Stimulated activated CD4-positive, alpha-beta T cell treated with anti-CD3 and anti-CD28 coated beads, Interleukin-1b, Interleukin-23, amount 100 ng/mL, for 1 hour (primary cell): ENCODE data around the gene MAGEA10.
"Not testable (repeated sequence)": the region's sequence is repeated elsewhere in the genome, so short reads cannot be mapped to it uniquely, and the experiment has no call there.

Experiments used
- DNase-seq, 2 donors: peaks; one replicate each; pipeline ENCODE4 v3.0.0-alpha.2; 2020; ENCODE audit warnings: low read depth in 2 of 2

The MAGEA10 gene

DNA sequence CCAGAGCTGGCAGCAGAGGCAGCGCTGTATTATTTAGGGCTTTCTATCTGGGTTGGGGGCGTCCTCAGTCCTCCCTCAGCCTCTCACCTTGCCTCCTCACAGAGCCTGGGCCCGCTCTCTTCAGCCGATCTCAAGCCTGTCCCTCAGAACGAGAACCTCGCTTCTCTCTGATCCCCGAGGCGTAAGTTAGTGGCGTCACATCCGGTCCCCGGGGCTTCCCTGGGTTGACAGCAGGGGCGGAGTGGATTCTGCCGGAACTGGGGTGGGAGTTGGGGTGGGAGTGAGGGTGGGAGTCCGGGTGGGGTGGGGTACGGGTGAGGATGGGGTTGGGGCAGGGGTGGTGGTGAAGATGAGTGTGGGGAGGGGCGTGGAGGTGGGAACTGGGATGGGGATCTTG lies at the start of gene MAGEA10:
MAGEA10 (minus strand) TSS at position 190 of the 397 bp plus-strand sequence. CDS start 2,957 bp downstream, outside the sequence.
- no peak for DNase-seq

DNA sequence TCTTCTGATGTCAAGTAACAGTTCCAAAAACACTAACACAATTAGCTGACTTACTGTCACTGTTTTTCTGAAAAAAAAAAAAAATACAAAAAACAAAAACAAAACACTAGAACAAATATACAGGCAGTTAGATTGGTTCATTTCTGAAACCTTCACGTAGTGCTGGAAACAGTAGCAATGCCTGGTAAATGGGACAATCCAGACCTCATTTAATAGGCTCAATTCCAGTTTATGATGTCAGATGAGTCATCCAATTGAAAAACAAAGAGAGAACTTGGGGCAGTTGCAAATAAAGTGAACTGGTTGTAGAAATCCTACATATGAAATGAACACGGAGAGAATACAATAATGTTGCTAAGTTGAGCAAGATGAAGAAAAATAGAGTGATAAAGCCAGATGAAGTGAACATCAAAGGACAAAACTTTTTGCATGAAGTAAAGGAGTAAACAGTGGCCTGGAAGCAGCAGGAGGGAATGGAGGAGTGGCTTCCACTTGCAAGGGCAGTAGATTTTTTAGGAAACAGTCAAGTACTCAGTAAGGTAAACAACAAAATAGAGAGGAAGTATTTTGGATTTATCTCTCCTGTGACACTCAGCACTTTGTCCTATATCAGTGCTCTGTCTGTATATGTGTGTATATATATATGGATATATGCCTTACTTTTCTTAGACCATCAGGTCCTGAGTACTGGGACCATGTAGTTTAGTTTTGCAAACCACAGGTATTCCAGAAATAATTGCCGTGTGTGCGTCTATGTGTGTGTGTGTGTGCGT lies 39.3 kb upstream of the MAGEA10 start:
- no peak for DNase-seq

GRCh38 chrX:152177052-152177451 lies 38.7 kb upstream of the MAGEA10 start:
- DNase-seq = no peak

- DNase-seq = not testable (repeated sequence)
Measured at GRCh38 chrX:152175892-152176291, 37.5 kb upstream of the MAGEA10 start.

DNA sequence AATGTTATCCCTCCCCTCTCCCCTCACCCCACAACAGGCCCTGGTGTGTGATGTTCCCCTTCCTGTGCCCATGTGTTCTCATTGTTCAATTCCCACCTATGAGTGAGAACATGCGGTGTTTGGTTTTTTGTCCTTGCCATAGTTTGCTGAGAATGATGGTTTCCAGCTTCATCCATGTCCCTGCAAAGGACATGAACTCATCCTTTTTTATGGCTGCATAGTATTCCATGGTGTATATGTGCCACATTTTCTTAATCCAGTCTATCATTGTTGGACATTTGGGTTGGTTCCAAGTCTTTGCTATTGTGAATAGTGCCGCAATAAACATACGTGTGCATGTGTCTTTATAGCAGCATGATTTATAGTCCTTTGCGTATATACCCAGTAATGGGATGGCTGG lies 35.5 kb upstream of the MAGEA10 start:
- not testable (repeated sequence) for DNase-seq

DNA sequence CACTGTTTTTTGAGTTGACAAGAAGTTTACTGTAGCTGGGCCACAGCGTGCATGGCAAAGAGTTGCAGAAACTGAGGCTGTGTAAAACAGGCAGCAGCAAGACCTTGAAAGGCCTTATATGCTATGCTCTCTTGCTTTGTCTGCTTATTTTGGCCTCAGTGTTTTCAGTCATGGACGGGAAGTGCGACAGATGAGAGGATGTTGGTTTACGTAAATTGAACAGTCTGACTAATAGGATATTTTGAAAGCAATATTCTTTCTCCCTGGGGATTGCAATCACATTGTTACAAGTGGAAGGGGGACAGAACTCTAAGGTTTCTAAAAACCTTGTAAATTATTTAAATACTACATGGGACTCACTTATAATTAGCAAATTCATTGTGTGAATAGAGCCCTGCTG lies 32.2 kb upstream of the MAGEA10 start:
- no peak for DNase-seq

GRCh38 chrX:152165033-152165743 lies 26.8 kb upstream of the MAGEA10 start:
- no peak for DNase-seq

DNA sequence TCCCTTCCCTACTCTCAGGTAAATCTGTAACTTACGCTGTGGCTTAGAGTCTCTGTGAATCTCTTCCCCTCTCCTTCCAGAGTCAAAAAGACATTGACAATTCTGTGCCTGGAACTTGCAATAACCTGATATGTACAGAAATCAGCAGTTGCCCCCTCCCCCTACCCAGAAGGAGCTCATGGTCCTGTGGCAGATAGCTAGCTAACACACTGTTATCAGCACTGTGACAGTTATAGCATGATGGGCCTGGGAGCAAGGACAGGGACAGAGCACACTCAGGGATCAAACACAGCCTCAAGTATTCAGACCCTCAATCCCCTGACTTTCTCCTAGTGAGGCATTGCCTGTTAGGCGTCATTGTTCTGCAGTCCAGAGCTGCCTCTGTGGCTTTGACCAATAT lies 18.7 kb upstream of the MAGEA10 start:
- no peak for DNase-seq

GRCh38 chrX:152155766-152156310 lies 17.5 kb upstream of the MAGEA10 start:
- no peak for DNase-seq

DNA sequence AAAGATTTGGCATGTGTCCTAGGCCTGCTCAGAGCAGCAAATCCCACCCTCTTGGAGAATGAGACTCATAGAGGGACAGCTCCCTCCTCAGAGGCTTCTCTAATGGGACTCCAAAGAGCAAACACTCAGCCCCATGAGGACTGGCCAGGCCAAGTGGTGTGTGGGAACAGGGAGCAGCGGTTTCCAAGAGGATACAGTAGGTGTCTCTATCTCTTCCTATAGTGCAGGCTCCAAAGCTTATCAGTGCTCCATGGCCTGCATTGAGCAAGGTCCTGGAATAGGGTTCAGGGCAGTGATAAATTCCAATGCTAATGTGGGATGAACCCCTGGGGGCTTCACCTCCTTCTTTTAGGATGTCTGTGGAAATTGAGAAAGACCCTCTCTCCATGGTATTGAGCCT lies 15.7 kb upstream of the MAGEA10 start:
- DNase-seq = no peak

DNA sequence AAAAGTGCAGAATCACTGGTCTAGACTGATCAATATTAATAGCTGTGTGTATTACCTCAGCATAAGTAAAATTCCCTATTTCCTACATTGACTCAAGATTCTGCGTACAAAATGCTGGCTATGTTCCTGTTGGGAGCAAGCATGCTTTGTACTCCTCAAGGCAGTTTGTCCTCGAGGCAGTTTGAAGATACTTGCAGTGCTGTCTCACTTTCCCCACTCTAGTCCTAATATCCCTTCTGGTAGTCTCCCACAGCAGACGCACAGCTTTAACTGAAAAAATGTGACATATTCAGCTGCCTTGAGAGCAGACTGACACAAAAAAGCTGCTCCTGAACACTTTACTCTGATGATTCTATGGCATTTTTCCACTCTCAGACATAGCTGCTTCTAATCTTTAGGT lies 12.9 kb upstream of the MAGEA10 start:
- DNase-seq = no peak

DNA sequence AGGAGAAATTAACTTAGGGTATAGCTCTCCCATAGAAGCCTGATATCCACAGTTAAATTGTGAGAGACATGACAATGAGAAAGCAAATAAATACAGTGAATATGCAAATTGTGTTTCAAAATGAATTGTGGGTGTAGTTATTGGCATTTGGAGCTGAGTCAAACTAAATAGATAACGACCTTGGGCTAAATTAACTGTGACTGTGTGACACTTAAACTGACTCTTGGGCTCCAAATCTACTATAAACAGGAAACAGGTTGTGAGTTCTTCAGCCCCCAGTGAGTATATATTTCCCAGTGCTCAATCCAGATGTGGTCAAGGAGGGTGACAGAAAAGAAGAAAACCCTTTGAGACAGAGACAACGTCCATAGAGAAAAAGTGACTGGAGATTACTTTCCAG lies 11.3 kb upstream of the MAGEA10 start:
- no peak for DNase-seq

- DNase-seq = no peak
Measured at GRCh38 chrX:152139589-152139988, 1.2 kb upstream of the MAGEA10 start.

- no peak for DNase-seq
Measured at GRCh38 chrX:152137771-152138387, 498 bp downstream of the MAGEA10 start.

- no peak for DNase-seq
Measured at GRCh38 chrX:152136312-152136711, 2.1 kb downstream of the MAGEA10 start.

GRCh38 chrX:152131525-152131924 lies 6.9 kb downstream of the MAGEA10 start:
- DNase-seq = no peak

GRCh38 chrX:152129069-152129844 lies 9.1 kb downstream of the MAGEA10 start:
- not testable (repeated sequence) for DNase-seq

DNA sequence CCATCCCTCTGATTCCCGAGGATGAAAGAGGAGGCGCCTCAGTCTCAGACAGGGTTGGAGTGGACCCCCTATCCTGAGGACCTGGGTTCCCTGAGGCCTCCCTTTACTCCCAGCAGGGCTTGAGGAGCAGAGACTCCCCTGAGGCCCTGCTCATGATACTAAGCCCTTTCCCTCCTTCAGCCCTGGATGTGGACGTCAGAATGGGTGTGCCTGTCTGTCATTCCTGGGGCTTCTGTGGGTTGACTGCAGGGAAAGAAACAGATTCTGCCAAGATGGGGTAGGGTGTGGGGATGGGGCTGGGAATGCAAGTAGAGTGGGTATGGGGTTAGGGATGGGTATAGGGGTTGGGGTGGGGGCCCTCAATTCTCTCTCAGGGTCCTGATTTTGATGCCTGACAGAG lies 21.1 kb downstream of the MAGEA10 start:
- DNase-seq = no peak

- DNase-seq = no peak
Measured at GRCh38 chrX:152108527-152108926, 29.9 kb downstream of the MAGEA10 start.

DNA sequence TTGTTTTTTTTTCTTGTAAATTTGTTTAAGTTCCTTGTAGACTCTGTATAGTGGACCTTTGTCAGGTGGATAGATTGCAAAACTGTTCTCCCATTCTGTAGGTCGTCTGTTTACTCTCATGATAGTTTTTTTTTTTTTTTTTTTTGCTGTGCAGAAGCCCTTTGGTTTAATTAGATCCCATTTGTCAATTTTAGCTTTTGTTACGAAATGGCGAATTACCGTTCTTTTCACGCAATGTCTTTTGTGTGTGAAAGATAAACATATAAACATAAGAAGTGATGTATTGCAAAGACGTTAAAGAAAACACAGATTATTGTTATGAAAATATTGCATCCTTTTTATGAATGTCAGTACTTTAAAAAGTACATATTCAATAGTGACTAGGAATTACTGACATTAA lies 34.5 kb downstream of the MAGEA10 start:
- DNase-seq = no peak

DNA sequence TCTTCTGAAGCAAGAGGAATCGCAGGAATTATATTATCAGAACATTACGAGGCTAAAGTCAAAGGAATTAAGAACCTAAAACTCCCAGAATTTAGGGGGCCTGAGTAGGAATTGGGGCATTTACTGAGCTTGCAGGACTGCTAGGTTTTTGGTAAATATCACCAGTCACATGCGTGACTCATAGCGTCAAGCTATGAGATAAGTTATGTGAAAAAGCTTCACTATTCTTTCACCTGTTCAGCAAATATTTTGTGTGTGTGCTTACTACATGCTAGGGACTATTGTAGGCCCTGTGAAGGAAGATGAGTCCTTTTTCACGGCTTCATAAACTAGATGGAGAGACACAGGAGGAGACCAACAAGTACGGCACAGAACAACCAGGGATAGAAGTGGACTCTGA lies 52.2 kb downstream of the MAGEA10 start:
- no peak for DNase-seq
